ENCODE results near the gene AGXT. TPM values are rescaled to one million over a fixed set of nuclear protein-coding genes. Genes with fewer than 3 reads are reported as not detected.

AGXT gene
- total RNA-seq, 2 donors from 2014 or later: 1.9 to 6.1 TPM

GRCh38 chr2:240851078-240851991 lies 17.3 kb upstream of the AGXT start:
- H3K27ac ChIP-seq: no peak overlapping the region
- H3K9ac ChIP-seq (ENCODE audit: low read depth in 2 of 2, low read length in 2 of 2): no peak overlapping the region
- H3K4me1 ChIP-seq: peaks cover 11% of the 10 kb centered on the region
- no peaks in the 10 kb centered on the region for H3K36me3 ChIP-seq
- peak; percentile 91 for DNase-seq
- intact Hi-C loops (cut with DNase I): loop anchor here (2.0 kb wide), 1 partner anchor 139 kb away; no protein-coding TSS in a partner anchor
- peak; percentile 97 for TF ChIP-seq CTCF (IDR thresholded peaks at IDR 0.05)
- H3K4me3 ChIP-seq: no peak overlapping the region
- H3K9me3 ChIP-seq: no peaks in the 10 kb centered on the region
- H3K27me3 ChIP-seq: no peaks in the 10 kb centered on the region

GRCh38 chr2:240852671-240853314 lies 15.8 kb upstream of the AGXT start:
- Histone ChIP-seq H3K36me3 (no peaks in the 10 kb centered on the region), H3K27ac (no peak overlapping the region), H3K4me1 (peaks cover 4% of the 10 kb centered on the region), H3K9me3 (no peaks in the 10 kb centered on the region), H3K9ac (ENCODE audit: low read depth in 2 of 2, low read length in 2 of 2) (no peak overlapping the region), H3K27me3 (no peaks in the 10 kb centered on the region), H3K4me3 (no peak overlapping the region)
- intact Hi-C loops (cut with DNase I): no loop called here
- no peak for TF ChIP-seq CTCF (IDR thresholded peaks at IDR 0.05)
- DNase-seq: no peak

GRCh38 chr2:240855670-240856069 lies 13.0 kb upstream of the AGXT start:
- no peak overlapping the region for H3K4me3 ChIP-seq

GRCh38 chr2:240856151-240856980 lies 12.3 kb upstream of the AGXT start:
- TF ChIP-seq CTCF (IDR thresholded peaks at IDR 0.05): no peak
- no peaks in the 10 kb centered on the region for H3K27me3 ChIP-seq
- no peak overlapping the region for H3K9ac ChIP-seq (ENCODE audit: low read depth in 2 of 2, low read length in 2 of 2)
- DNase-seq: no peak
- no peak overlapping the region for H3K27ac ChIP-seq
- no peaks in the 10 kb centered on the region for H3K36me3 ChIP-seq
- no peaks in the 10 kb centered on the region for H3K9me3 ChIP-seq
- intact Hi-C loops (cut with DNase I): no loop called here
- H3K4me1 ChIP-seq: peaks cover 2% of the 10 kb centered on the region
- H3K4me3 ChIP-seq: no peak overlapping the region

More at GRCh38 chr2:240855670-240856069, 13.0 kb upstream of the AGXT start:
- intact Hi-C loops (cut with DNase I): no loop called here
- Histone ChIP-seq H3K27me3 (no peaks in the 10 kb centered on the region), H3K27ac (no peak overlapping the region), H3K9me3 (no peaks in the 10 kb centered on the region), H3K9ac (ENCODE audit: low read depth in 2 of 2, low read length in 2 of 2) (no peak overlapping the region), H3K4me1 (peaks cover 4% of the 10 kb centered on the region), H3K36me3 (no peaks in the 10 kb centered on the region)
- DNase-seq: no peak
- no peak for TF ChIP-seq CTCF (IDR thresholded peaks at IDR 0.05)

Data from colonic mucosa (tissue), 4 donors.